Measurements from ENCODE around the gene PSENEN.

PSENEN gene

DNA sequence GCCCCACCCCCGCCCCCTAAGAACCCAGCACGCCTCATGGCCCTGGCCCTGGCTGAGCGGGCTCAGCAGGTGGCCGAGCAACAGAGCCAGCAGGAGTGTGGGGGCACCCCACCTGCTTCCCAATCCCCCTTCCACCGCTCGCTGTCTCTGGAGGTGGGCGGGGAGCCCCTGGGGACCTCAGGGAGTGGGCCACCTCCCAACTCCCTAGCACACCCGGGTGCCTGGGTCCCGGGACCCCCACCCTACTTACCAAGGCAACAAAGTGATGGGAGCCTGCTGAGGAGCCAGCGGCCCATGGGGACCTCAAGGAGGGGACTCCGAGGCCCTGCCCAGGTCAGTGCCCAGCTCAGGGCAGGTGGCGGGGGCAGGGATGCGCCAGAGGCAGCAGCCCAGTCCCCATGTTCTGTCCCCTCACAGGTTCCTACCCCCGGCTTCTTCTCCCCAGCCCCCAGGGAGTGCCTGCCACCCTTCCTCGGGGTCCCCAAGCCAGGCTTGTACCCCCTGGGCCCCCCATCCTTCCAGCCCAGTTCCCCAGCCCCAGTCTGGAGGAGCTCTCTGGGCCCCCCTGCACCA lies 41.9 kb downstream of the PSENEN start:
- TF ChIP-seq TAF1 (IDR thresholded peaks at IDR 0.05; ENCODE audit: borderline replicate concordance, insufficient read depth, low read length) (no peak), SIN3A (IDR thresholded peaks at IDR 0.05; ENCODE audit: borderline replicate concordance, insufficient read depth, low read length) (no peak), FOXP2 (optimal IDR thresholded peaks at IDR 0.05; ENCODE audit: borderline replicate concordance, extremely low read depth, extremely low read length, insufficient read depth) (no peak), POLR2AphosphoS5 (IDR thresholded peaks at IDR 0.05; ENCODE audit: low read depth, low read length) (no peak)
- TF ChIP-seq, protein P1, sequence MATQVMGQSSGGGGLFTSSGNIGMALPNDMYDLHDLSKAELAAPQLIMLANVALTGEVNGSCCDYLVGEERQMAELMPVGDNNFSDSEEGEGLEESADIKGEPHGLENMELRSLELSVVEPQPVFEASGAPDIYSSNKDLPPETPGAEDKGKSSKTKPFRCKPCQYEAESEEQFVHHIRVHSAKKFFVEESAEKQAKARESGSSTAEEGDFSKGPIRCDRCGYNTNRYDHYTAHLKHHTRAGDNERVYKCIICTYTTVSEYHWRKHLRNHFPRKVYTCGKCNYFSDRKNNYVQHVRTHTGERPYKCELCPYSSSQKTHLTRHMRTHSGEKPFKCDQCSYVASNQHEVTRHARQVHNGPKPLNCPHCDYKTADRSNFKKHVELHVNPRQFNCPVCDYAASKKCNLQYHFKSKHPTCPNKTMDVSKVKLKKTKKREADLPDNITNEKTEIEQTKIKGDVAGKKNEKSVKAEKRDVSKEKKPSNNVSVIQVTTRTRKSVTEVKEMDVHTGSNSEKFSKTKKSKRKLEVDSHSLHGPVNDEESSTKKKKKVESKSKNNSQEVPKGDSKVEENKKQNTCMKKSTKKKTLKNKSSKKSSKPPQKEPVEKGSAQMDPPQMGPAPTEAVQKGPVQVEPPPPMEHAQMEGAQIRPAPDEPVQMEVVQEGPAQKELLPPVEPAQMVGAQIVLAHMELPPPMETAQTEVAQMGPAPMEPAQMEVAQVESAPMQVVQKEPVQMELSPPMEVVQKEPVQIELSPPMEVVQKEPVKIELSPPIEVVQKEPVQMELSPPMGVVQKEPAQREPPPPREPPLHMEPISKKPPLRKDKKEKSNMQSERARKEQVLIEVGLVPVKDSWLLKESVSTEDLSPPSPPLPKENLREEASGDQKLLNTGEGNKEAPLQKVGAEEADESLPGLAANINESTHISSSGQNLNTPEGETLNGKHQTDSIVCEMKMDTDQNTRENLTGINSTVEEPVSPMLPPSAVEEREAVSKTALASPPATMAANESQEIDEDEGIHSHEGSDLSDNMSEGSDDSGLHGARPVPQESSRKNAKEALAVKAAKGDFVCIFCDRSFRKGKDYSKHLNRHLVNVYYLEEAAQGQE (IDR thresholded peaks at IDR 0.05; ENCODE audit: insufficient read depth in 1 of 2, low read depth in 2 of 2, low read length in 2 of 2) = no peak

DNA sequence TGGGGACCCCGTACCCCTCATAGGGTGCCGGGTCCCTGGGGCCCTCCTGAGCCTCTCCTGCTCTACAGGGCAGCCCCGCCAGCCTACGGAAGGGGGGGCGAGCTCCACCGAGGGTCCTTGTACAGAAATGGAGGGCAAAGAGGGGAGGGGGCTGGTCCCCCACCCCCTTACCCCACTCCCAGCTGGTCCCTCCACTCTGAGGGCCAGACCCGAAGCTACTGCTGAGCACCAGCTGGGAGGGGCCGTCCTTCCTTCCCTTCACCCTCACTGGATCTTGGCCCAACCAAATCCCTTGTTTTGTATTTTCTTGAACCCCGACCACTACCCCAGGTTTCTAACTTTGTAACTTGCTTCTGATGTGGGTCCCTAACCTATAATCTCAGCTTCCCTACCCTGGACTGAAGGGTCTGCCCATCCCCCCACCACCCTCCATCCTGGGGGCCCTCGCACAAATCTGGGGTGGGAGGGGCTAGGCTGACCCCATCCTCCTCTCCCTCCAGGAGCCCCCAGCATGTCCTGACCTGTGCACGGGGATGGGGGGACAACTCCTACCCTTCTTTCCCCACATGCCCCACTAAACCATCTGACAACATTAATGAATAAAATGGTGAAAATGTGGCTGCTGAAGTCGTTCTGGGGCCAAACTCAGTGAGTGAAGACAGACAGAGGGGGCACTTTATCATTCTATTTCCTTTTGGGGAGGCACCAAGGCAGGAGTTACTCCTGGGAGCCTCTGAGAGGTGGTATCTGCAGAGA lies 42.9 kb downstream of the PSENEN start:
- TF ChIP-seq POLR2AphosphoS5 (IDR thresholded peaks at IDR 0.05; ENCODE audit: low read depth, low read length) (no peak), SIN3A (IDR thresholded peaks at IDR 0.05; ENCODE audit: borderline replicate concordance, insufficient read depth, low read length) (no peak), TAF1 (IDR thresholded peaks at IDR 0.05; ENCODE audit: borderline replicate concordance, insufficient read depth, low read length) (no peak), FOXP2 (optimal IDR thresholded peaks at IDR 0.05; ENCODE audit: borderline replicate concordance, extremely low read depth, extremely low read length, insufficient read depth) (no peak)
- TF ChIP-seq, protein P1 (IDR thresholded peaks at IDR 0.05; ENCODE audit: insufficient read depth in 1 of 2, low read depth in 2 of 2, low read length in 2 of 2) = no peak

DNA sequence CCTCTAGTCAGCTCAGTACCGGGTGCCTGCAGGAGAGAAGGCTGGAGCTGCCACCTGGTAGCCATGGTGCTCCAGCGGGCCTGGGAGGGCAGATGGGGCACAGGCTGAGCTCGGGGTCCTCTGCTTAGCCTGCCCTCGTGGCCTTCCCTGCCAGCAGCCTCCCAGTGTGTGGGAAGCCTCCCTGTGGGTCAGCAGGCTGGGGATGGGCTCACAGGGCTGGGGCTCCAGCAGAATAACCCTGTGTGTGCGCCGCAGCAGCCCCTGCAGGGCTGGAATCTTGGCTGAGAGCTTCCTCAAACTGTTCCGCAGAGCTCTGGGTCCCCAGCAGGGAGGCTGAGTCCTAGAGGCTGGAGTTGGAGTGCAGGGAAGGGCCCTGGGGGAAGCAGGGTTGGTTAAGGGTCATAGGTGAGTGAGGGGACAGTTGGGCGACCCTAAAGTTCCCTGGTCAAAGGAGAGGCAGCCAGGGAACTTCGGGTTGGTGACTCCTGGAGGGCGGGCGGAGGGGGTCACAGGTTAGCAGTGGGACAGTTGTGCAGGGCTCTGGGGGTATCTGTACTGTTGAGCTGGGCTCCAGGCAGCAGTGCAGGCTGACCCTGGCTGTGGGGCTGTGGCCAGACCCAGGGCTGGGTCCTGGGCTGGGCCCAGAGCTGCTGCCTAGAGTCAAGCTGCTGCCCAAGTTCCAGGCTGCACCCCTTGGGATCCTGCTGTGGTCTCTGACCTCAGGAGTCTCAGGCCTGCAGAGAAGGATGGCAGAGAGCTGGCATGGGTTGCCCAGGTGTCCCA lies 43.9 kb downstream of the PSENEN start:
- no peak for TF ChIP-seq POLR2AphosphoS5 (IDR thresholded peaks at IDR 0.05; ENCODE audit: low read depth, low read length)
- TF ChIP-seq FOXP2 (optimal IDR thresholded peaks at IDR 0.05; ENCODE audit: borderline replicate concordance, extremely low read depth, extremely low read length, insufficient read depth) = no peak
- TF ChIP-seq, protein P1 (IDR thresholded peaks at IDR 0.05; ENCODE audit: insufficient read depth in 1 of 2, low read depth in 2 of 2, low read length in 2 of 2) = no peak
- TF ChIP-seq TAF1 (IDR thresholded peaks at IDR 0.05; ENCODE audit: borderline replicate concordance, insufficient read depth, low read length) = no peak
- TF ChIP-seq SIN3A (IDR thresholded peaks at IDR 0.05; ENCODE audit: borderline replicate concordance, insufficient read depth, low read length) = no peak

DNA sequence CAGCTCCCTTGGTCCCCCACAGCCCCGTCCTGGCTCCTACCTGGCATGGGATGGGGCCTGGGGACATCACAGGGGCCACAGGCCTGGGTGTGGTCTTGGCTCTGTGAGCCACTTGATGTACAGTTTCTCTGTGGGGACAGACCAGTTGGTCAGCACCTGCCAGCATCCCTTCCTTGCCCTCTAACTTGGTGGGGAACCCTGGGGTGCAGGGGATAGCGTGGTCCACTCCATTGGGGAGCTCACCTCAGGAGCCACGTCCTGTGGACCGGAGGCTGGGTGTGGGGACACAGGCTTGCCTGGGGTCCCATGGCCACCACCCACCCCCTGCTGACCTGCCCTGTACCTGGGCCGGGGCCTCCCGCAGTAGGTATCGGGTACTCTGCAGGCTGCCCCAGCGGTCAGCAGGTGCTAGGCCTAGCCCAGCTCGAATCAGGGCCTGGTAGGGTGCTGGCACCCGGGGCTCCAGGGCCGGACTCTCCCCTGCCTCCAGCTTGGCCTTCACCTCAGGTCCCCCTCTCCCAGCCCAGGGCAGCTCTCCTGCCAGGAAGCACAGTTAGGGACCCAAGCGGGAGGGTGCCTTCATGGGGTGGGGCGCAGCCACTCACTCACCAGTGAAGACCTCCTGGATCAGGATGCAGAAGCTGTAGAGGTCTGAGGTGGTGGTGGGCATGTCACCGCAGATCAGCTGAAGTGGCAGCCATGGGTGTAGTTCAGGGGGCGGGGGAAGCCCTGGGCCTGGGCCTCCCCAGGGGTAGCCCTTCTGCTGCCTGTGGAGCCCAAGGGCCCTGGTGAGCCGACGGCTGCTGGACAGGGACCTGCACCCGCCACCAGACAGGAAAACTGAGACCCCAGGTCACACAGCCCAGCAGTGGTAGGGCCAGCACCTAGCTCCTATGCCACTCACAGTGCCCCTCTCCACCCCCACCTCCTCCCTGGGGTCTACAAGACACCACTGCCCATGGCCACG lies 44.8 kb downstream of the PSENEN start:
- TF ChIP-seq POLR2AphosphoS5 (IDR thresholded peaks at IDR 0.05; ENCODE audit: low read depth, low read length) (no peak), FOXP2 (optimal IDR thresholded peaks at IDR 0.05; ENCODE audit: borderline replicate concordance, extremely low read depth, extremely low read length, insufficient read depth) (no peak), SIN3A (IDR thresholded peaks at IDR 0.05; ENCODE audit: borderline replicate concordance, insufficient read depth, low read length) (no peak)
